Measurements from ENCODE around the gene CDH13. TPM values are rescaled to one million over a fixed set of nuclear protein-coding genes. Genes with fewer than 3 reads are reported as not detected.

Gene CDH13
- 49.6 TPM for polyA plus RNA-seq (ENCODE audit: insufficient read length)

GRCh38 chr16:82626791-82627261 lies at the start of gene CDH13:
TSS of gene CDH13 (plus strand) at chr16:82626969.
- no peak for DNase-seq (ENCODE audit: low read depth)

DNA sequence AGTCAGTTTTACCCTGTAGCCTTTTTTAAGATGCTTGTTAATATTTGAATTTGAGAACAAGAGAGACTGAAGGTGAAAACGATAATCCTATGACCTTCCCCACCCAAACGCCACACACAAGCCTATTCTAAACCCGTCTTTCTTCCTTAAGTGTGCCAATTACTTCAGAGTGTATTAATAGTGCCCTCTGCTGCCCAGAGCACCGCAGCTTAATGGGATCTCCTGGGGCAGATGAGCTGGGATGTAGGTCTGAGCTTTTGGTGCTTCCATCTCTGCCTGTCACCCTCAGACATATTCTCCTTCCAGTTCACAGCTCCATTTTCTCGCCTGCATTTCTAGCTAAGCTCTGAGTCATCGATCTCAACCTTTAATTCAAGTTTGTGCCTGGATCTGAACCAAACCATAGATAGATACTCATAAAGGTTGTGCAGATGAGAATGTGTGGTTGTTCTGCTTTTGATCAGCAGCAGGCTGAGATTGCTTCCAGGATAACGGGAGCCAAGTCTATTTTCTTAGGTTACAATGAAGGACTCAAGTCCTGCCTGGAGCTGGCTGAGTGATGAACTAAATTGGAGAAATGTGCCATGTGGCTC lies 46.4 kb upstream of the CDH13 start:
- no peak for DNase-seq (ENCODE audit: low read depth)

GRCh38 chr16:82582975-82583374 lies 43.8 kb upstream of the CDH13 start:
- DNase-seq (ENCODE audit: low read depth) = no peak

DNA sequence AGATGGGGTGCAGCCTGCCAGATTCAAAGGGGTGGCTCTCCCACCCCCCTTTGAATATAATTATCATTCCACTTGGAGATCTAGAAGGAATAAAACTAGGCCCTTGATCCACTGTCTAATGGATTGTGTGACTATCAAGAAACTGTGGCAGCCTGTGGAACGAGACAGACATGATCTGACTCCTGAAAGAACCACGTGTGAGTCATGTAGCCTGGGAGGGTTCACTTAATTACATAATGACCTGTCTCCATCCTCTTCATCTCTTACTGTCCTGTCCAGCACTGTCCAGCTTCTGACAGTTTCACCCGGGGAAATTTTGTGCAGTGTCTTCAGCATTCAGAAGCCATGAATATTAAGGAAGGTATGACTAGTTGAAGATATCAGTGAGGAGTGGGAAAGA lies 43.3 kb upstream of the CDH13 start:
- no peak for DNase-seq (ENCODE audit: low read depth)

DNA sequence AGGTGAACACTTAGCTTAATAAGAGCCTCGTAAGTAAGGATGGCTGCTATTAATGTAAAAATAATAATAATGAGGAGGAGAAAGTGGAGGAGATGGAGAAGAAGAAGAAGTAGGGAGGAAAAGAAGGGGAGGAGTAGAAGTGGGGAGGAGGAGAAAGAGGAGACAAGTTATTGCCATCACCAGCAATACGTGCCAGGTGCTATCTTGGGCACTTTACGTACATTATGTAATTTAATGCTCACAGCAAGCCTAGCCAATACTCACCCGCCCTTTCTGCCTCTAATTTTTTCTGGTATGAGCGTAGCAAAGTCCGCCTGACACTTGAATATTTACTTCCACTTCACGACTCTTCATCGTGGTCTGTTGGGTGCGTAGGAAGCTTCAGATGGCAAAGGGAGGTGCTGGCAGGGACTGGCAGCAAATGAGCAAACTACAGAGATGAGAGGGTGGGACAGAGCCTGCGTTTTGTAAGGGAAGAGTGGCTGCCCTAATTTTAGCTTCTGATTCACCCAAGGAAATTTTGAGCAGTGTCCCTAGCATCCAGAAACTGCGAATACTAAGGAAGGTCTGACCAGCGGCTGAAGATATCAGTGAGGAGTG lies 42.1 kb upstream of the CDH13 start:
- no peak for DNase-seq (ENCODE audit: low read depth)

DNA sequence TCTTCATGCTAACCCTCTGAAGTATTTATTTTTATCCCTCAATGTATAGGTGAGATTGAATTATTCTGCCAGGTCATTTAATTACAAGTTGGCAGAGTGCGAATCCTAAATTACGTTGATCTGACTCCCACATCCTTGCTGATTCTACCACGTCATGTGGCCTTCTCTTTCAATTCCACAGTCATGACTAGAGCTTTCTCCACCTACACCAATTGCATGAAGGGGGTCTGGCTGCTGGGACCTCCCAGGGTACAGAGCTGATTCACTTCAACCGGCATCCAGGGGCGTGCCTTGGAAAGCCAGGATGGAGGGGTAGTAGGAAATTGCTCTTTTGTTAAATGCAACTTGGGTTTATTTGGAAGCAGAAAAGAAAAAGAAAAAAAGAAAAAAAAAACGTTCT lies 41.1 kb upstream of the CDH13 start:
- DNase-seq (ENCODE audit: low read depth) = no peak

DNA sequence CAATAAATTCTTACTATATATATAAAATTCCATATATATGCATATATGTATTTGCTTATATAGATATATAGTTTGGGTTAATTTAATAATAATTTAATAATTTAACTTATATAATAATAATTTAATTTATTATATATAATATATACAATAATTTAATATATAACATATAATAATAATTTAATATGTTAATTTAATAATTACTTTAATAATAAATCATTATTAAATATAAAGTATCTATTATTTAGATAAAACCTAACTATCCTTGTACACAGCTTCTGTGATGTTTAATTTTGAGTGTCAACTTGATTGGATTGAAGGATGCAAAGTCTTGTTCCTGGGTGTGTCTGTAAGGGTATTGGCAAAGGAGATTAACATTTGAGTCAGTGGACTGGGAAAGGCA lies 40.6 kb upstream of the CDH13 start:
- no peak for DNase-seq (ENCODE audit: low read depth)

- no peak for DNase-seq (ENCODE audit: low read depth)
Observed at GRCh38 chr16:82587289-82587688, 39.5 kb upstream of the CDH13 start.

DNA sequence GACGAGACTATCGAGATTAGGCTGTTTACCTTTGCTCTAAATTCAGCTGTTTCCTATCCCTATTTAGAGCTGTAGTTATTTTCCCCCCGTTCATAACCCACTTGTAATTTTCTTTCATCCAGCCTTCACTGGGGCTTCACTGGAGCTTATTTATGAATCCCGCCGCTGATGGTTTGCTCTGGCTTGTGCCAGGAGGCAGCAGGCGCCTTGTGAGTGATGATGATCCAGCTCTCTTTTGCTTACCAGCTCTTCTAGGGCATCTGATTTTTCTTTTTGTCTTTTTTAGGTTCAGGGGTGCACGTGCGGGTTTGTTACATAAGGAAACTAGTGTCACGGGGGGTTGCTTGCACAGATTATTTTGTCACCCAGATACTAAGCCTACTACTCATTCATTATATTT lies 37.4 kb upstream of the CDH13 start:
- no peak for DNase-seq (ENCODE audit: low read depth)

DNA sequence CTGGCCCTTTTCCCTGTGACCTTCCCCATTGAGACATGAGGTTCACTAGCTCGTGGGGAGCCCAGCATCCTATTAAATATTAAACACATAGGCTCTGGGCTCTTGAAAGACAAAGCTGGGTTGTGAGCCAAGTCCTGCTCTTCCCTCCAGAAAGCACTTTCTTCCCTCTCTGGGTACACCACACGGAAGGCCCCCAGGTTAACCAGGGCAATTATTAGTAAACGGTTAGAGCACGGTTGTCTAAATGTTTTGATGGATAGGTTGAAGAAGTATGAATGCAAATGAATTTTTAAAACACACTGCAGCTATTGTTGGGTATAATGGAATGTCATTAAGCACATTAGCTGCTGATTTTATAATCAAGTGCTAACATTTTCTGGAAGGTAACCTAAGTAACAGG lies 32.7 kb upstream of the CDH13 start:
- DNase-seq (ENCODE audit: low read depth) = no peak

DNA sequence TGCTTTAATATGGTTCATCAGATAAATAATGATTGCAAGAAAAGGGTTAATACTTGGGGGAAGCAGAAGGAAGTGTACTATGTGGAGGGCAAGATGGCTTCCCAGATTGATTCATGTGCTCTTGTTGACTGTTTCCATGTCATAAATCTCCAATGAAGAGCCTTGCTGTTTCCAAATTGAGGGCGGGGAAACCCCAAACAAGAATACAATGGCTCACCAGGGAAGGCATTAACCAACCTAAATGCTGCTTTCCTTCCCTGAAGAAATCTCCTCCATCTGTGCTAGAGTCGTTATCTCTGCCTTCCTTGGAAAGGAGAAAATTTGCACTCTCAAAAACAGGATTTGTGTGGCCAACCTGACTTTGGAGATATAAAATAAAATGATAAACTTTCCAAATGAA lies 28.0 kb upstream of the CDH13 start:
- no peak for DNase-seq (ENCODE audit: low read depth)

- no peak for DNase-seq (ENCODE audit: low read depth)
Observed at GRCh38 chr16:82601989-82602640, 24.7 kb upstream of the CDH13 start.

- DNase-seq (ENCODE audit: low read depth) = no peak
Observed at GRCh38 chr16:82603784-82604411, 22.9 kb upstream of the CDH13 start.

DNA sequence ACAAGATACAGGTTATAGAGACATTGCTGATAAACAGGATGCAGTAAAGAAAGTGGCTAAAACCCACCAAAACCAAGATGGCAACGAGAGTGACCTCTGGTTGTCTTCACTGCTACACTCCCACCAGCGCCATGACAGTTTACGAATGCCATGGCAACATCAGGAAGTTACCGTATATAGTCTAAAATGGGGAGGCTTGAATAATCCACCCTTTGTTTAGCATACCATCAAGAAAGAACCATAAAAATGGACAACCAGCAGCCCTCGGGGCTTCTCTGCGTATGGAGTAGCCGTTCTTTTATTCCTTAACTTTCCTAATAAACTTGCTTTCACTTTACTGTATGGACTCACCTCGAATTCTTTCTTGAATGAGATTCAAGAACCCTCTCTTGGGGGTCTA lies 21.7 kb upstream of the CDH13 start:
- DNase-seq (ENCODE audit: low read depth) = no peak

- DNase-seq (ENCODE audit: low read depth) = no peak
Observed at GRCh38 chr16:82605863-82606620, 20.7 kb upstream of the CDH13 start.

DNA sequence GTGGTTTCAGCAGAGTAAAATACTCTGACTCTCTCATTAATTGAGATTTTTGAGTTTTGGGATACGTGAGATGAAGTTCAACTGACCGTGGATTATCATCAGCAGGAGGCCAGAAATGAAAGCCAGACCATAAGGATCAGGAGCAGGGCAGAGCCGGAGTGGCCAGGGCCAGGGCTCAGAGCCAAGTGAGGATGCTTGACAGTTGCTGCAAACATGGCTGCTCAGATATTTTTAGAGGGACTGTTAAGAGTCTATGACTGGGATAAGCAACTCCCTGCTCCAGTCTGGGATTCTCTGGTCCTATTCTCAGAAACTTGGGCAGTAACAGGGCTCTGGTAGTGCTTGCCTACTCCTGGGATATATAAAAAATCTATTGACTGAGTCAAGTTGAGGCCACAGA lies 17.6 kb upstream of the CDH13 start:
- DNase-seq (ENCODE audit: low read depth) = no peak

DNA sequence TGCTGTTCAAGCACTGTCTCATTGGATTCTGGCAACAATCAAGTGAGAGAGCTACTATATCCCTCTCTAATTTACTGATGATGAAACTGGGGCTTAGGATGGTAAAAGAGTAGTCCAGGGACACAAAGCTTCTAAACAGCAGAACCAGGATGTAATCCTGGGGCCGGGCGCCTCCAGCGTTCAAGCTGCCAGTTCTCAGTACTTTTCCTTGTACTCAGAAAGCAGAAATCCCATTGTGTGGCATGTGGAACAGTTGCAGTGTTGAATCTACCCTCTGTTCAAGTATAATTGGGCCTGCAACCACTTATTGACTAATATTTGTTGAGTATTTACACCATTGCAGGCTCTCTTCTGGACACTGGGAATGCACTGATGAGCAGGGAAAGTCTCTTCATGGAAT lies 14.5 kb upstream of the CDH13 start:
- no peak for DNase-seq (ENCODE audit: low read depth)

GRCh38 chr16:82616356-82616755 lies 10.4 kb upstream of the CDH13 start:
- DNase-seq (ENCODE audit: low read depth) = no peak

DNA sequence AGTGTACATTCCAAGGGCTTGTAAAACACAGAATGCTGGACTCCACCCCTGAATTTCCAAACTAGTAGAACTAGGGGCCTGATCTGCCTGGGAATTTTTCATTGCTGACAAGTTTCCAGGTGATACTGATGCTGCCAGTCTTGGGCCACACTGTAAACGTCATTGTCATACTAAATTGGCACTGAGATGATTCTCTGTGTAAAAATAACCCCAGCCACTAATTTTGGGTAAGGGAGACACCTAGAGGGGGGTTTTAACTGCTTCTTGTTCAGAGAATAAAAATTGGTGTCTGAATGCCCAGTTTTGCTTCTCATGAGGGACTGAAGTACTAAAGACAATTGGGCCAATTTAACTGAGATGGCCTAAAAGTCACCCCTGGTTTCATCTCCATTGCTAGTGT lies 5.0 kb upstream of the CDH13 start:
- DNase-seq (ENCODE audit: low read depth) = no peak

DNA sequence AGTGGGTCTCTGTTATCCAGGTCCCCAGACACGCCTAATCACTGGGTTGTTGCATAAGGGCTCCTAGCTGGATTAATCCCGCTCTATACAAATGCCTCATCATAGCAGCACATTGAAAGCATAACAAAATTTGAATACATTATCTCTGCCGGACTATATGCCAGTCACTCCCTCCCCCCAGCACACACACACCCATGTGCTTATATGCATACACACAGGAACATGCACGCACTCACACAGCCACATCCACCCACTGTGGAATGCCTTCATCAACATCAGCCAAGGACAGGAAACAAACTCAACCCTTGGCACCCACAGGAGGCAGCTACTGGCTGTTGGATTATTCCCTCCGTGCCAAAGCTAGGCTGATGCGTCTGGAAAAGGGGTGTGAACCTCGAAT lies 3.5 kb upstream of the CDH13 start:
- no peak for DNase-seq (ENCODE audit: low read depth)

DNA sequence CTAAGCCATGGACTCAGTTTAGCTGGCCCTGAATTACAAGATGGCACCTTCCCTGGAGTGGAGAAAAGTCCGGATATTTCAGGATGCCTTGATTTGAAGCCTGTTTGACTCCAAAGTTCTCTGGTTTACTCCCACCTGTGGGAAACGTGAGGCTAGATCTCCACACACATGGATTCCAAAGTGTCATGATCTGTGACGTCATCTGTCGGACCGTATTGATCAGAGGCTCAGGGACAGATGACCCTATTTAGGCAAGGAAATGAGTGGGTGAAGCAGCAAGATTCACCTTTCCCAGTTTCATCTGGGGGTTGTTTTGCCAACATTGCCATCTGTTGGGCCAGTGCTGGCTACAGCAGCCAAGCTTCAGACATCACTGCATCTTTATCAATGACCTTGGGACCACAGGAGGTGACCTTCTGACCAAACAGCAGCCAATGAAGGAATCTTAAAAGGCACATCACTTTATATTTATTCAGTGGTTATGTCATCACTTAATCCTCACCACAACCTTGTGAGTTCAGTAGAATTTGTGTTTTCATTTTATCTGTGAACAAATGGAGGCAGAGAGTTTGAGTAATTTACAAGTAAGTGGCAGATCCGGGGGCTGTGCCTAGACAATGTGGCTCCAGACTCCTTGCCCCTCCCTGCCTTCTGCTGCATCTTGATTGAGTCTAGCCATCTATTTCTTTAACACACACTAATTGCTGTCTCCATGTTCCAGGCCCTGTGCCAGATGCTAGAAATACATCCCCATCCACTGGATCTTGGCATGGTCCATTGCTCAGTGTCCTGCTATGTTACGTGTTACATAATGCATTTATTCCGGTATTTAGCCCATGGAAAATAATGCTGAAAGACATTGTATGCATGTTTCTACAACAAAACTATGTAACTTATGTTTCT lies 1.5 kb upstream of the CDH13 start:
- DNase-seq (ENCODE audit: low read depth) = no peak

All from forelimb muscle (tissue), 1 donor.